LNCaP clone FGC (cell line): Measurements from ENCODE around the gene PCBP1.

Experiments
- DNase-seq: peaks from one replicate; pipeline ENCODE4 v3.0.0-alpha.2; 2011; ENCODE audit warnings: low read depth
- H3K4me3 ChIP-seq: 2 replicates; pipeline ENCODE4 v1.5.1; 2011; ENCODE audit warnings: mild to moderate bottlenecking, low read depth, low read length, control low read depth
- TF ChIP-seq, protein P1 (sequence below): IDR thresholded peaks from 2 replicates; pipeline ENCODE4 v1.5.1; 2012; ENCODE audit warnings: mild to moderate bottlenecking; ENCODE audit not compliant: control insufficient read depth, insufficient read depth; ENCODE audit errors: extremely low read depth

Gene PCBP1

GRCh38 chr2:70116936-70117552 lies 29.8 kb downstream of the PCBP1 start:
- DNase-seq: no peak
- H3K4me3 ChIP-seq: no peak overlapping the region
- TF ChIP-seq, protein P1, sequence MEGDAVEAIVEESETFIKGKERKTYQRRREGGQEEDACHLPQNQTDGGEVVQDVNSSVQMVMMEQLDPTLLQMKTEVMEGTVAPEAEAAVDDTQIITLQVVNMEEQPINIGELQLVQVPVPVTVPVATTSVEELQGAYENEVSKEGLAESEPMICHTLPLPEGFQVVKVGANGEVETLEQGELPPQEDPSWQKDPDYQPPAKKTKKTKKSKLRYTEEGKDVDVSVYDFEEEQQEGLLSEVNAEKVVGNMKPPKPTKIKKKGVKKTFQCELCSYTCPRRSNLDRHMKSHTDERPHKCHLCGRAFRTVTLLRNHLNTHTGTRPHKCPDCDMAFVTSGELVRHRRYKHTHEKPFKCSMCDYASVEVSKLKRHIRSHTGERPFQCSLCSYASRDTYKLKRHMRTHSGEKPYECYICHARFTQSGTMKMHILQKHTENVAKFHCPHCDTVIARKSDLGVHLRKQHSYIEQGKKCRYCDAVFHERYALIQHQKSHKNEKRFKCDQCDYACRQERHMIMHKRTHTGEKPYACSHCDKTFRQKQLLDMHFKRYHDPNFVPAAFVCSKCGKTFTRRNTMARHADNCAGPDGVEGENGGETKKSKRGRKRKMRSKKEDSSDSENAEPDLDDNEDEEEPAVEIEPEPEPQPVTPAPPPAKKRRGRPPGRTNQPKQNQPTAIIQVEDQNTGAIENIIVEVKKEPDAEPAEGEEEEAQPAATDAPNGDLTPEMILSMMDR: no peak

- TF ChIP-seq, protein P1: no peak
- DNase-seq: no peak
- no peak overlapping the region for H3K4me3 ChIP-seq
Measured at GRCh38 chr2:70118798-70119454, 31.6 kb downstream of the PCBP1 start.

DNA sequence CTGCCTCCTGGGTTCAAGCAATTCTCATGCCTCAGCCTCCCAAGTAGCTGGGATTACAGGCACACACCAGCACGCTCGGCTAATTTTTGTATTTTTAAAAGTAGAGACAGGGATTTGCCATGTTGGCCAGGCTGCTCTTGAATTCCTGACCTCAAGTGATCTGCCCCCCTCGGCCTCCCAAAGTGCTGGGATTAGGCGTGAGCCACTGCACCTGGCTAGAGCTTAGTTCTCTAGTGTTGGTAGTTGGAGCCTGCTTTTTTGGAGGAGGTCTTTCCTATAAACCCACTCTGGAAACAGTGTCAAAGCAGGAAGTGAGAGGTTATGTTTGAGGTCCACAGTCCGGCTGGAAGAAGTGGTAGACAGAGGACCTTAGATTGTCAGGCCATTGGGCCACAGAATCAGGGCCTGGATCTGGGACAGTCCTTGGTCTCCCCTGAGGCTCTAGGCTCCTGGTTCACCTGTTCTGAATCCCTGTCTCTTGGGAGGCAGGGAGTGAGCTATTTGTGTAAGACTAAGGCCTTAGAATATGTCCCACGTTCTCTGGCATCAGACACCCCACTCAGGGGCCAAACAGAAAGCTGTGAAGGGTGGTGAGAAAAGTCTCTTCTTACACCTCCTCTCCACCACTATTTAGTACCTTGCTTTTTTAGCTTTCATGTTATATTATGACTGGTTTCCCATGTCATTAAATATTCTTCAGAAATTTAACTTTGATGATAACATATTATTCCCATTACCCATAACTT lies 34.5 kb downstream of the PCBP1 start:
- no peak for DNase-seq
- no peak overlapping the region for H3K4me3 ChIP-seq
- TF ChIP-seq, protein P1: no peak

DNA sequence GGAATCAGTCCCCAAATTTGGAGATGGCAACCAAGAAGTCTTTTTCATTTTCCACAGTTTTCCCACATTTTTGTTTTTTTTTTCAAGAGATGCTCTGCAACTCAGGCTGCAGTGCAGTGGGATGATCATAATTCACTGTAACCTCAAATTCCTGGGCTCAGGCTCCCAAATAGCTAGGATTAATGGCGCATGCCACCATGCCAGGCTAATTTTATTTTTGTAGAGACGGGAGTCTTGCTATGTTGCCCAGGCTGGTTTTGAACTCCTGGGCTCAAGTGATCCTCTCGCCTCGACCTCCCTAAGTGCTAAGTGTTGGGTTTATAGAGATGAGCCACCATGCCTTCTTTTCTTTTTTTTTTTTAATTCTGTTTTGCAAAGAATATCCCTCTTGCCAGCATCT lies 35.2 kb downstream of the PCBP1 start:
- no peak for DNase-seq
- TF ChIP-seq, protein P1: no peak
- H3K4me3 ChIP-seq: no peak overlapping the region

- no peak overlapping the region for H3K4me3 ChIP-seq
- TF ChIP-seq, protein P1: no peak
- DNase-seq: no peak
Measured at GRCh38 chr2:70123051-70123828, 36.0 kb downstream of the PCBP1 start.

DNA sequence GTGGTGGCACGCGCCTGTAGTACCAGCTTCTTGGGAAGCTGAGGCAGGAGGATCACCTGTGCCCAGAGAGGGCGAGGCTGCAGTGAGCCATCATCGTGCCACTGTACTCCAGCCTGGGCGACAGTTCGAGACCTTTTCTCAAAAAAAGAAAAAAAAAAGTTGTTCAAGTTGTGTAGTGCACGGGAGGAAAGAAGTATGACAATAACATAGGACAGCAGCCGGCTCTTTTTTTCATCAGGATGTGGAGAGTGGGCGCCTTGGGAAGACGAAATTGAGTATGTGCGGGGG lies 36.5 kb downstream of the PCBP1 start:
- H3K4me3 ChIP-seq: no peak overlapping the region
- TF ChIP-seq, protein P1: no peak
- no peak for DNase-seq
